Endothelial cell of umbilical vein (primary cell): ENCODE results near the gene MLYCD. TPM values are rescaled to one million over a fixed set of nuclear protein-coding genes. Genes with fewer than 3 reads are reported as not detected.

ENCODE experiments used
- BruUV-seq: library from RNA; stranded (reverse); fragments of 400-500 nt; replicated peaks from 2 replicates; lab custom pipeline; 2021; lab: Mats Ljungman, UMichigan
- CTCF ChIA-PET: fragments of 300-600, 350-600 bp; sonication (Branson Sonifier 250); formaldehyde crosslinking; loops from one replicate; lab custom pipeline; 2021; ENCODE audit warnings: antibody characterized with exemption, inconsistent platforms; lab: Charles Lee
- POLR2A ChIA-PET: fragments of 300-600, 350-600 bp; sonication (Branson Sonifier 250); formaldehyde crosslinking; loops from one replicate; lab custom pipeline; 2021; ENCODE audit warnings: antibody characterized with exemption, inconsistent platforms; lab: Charles Lee
- DNase-seq: peaks from one replicate; pipeline ENCODE4 v3.0.0-alpha.2; 2011; ENCODE audit warnings: low read depth, low spot score
- FAIRE-seq: peaks from 2 replicates; lab custom pipeline; 2011; peaks lifted over from hg19 to GRCh38; lab: Jason Lieb, UNC
- H2AFZ ChIP-seq: 2 replicates; pipeline ENCODE4 v1.6.0; 2012; ENCODE audit warnings: low read depth, low read length, control low read depth, inconsistent platforms
- H3K27ac ChIP-seq: 2 replicates; pipeline ENCODE4 v1.5.1; 2011; ENCODE audit warnings: low read depth, mild to moderate bottlenecking, control low read depth, low read length, moderate library complexity; ENCODE audit not compliant: insufficient read depth
- H3K27me3 ChIP-seq, 2 experiments: 2 replicates each; pipeline versions ENCODE4 v1.6.0 to v1.6.1; 2011; ENCODE audit warnings: low read length in 2 of 2, mixed read lengths in 1 of 2; ENCODE audit not compliant: control insufficient read depth in 2 of 2, insufficient read depth in 2 of 2
- H3K36me3 ChIP-seq, 2 experiments: 2 replicates in 1 of 2; 3 replicates in 1 of 2; pipeline ENCODE4 v1.5.1; 2011; ENCODE audit warnings: low read length in 2 of 2, mild to moderate bottlenecking in 1 of 2, moderate library complexity in 1 of 2; ENCODE audit not compliant: control insufficient read depth in 2 of 2, insufficient read depth in 2 of 2; ENCODE audit errors: extremely low read depth in 1 of 2
- H3K4me1 ChIP-seq: 3 replicates; pipeline ENCODE4 v1.5.1; 2011; ENCODE audit warnings: mild to moderate bottlenecking, low read length; ENCODE audit not compliant: control insufficient read depth, insufficient read depth; ENCODE audit errors: extremely low read depth
- H3K4me2 ChIP-seq: 2 replicates; pipeline ENCODE4 v1.6.1; 2011; ENCODE audit warnings: low read length, control low read depth, mixed read lengths; ENCODE audit not compliant: insufficient read depth
- H3K4me3 ChIP-seq, 3 experiments: fragments of 200-600 bp in 1 of 3; sonication (generic), shearing (Covaris generic) in 1 of 3; replicated peaks in 1 of 3; 2 replicates each; pipeline ENCODE4 v1.5.1; 2011 to 2016; ENCODE audit warnings: control low read depth in 3 of 3, low read length in 3 of 3, mild to moderate bottlenecking in 2 of 3, inconsistent platforms in 1 of 3, low read depth in 1 of 3, moderate library complexity in 1 of 3; ENCODE audit not compliant: insufficient read depth in 1 of 3
- H3K79me2 ChIP-seq: 2 replicates; pipeline ENCODE4 v1.6.0; 2012; ENCODE audit warnings: low read length, inconsistent platforms; ENCODE audit not compliant: control insufficient read depth, insufficient read depth
- H3K9ac ChIP-seq: replicated peaks from 2 replicates; pipeline ENCODE3; 2011; ENCODE audit warnings: low read length, control low read depth; ENCODE audit not compliant: insufficient read depth; ENCODE audit errors: extremely low read depth
- H3K9me1 ChIP-seq: replicated peaks from 3 replicates; pipeline ENCODE4 v1.6.0; 2011; ENCODE audit warnings: mild to moderate bottlenecking, low read length; ENCODE audit not compliant: control insufficient read depth, insufficient read depth; ENCODE audit errors: extremely low read depth
- H3K9me3 ChIP-seq: replicated peaks from 2 replicates; pipeline ENCODE4 v1.5.1; 2012; ENCODE audit warnings: low read length, inconsistent platforms; ENCODE audit not compliant: control insufficient read depth, insufficient read depth
- H4K20me1 ChIP-seq: replicated peaks from 2 replicates; pipeline ENCODE3; 2011; ENCODE audit warnings: mild to moderate bottlenecking, low read length; ENCODE audit not compliant: control insufficient read depth, insufficient read depth; ENCODE audit errors: extremely low read depth
- CTCF ChIP-seq, 2 donors: IDR thresholded peaks; 1 replicate in 1 of 2; 2 replicates in 1 of 2; pipeline ENCODE4 v1.5.1; 2011; ENCODE audit warnings: low read length in 2 of 2, mild to moderate bottlenecking in 2 of 2, moderate library complexity in 2 of 2, control low read depth in 1 of 2, inconsistent platforms in 1 of 2, low read depth in 1 of 2; ENCODE audit not compliant: insufficient read depth in 1 of 2; ENCODE audit errors: extremely low read depth in 1 of 2
- EZH2 ChIP-seq: IDR thresholded peaks from 2 replicates; pipeline ENCODE4 v1.6.1; 2012; ENCODE audit warnings: borderline replicate concordance, low read depth, mild to moderate bottlenecking, moderate library complexity, low read length, inconsistent platforms; ENCODE audit not compliant: severe bottlenecking
- FOS ChIP-seq: IDR thresholded peaks from 2 replicates; pipeline ENCODE4 v1.6.1; 2011; ENCODE audit warnings: mild to moderate bottlenecking, low read length, moderate library complexity, borderline replicate concordance; ENCODE audit not compliant: insufficient read depth
- GATA2 ChIP-seq: IDR thresholded peaks from 2 replicates; pipeline ENCODE4 v1.7.0; 2011; ENCODE audit warnings: low read depth, mild to moderate bottlenecking, moderate library complexity, mixed read lengths, low read length; ENCODE audit not compliant: insufficient read length, insufficient read depth
- JUN ChIP-seq: IDR thresholded peaks from 2 replicates; pipeline ENCODE4 v1.6.1; 2011; ENCODE audit warnings: borderline replicate concordance, low read depth; ENCODE audit not compliant: insufficient read length, insufficient read depth
- MAX ChIP-seq: IDR thresholded peaks from 2 replicates; pipeline ENCODE4 v1.6.1; 2011; ENCODE audit not compliant: insufficient read depth, insufficient read length
- MYC ChIP-seq: IDR thresholded peaks from one replicate; pipeline ENCODE4 v1.6.1; 2011; ENCODE audit warnings: mild to moderate bottlenecking, low read depth, low read length
- POLR2A ChIP-seq: IDR thresholded peaks from 2 replicates; pipeline ENCODE4 v1.6.1; 2012; ENCODE audit warnings: low read depth, mild to moderate bottlenecking, control low read depth, low read length
- POLR2AphosphoS5 ChIP-seq: IDR thresholded peaks from 2 replicates; pipeline ENCODE4 v1.6.1; 2012; ENCODE audit warnings: low read depth, mild to moderate bottlenecking, control low read depth, low read length, moderate library complexity; ENCODE audit not compliant: insufficient read depth
- dilution Hi-C: fragments of 300-500 bp; cut with MboI; formaldehyde crosslinking; loops from one replicate; pipeline ENCODE4 v1.15.0; 2019; ENCODE audit warnings: low sequenced_read_pairs; ENCODE audit not compliant: extremely low pct_ligation_motif_present
- intact Hi-C: fragments of 100-400 bp; cut with micrococcal nuclease; formaldehyde crosslinking; loops from one replicate; pipeline ENCODE4 v1.10.0; 2022
- polyA plus RNA-seq, 4 experiments: library from polyadenylated mRNA; depleted of rRNA in 3 of 4; stranded (reverse) in 3 of 4; unstranded in 1 of 4; fragments of >200 nt; gene quantifications; 2 replicates each; pipeline versions ENCODE4 v1.2.1 to v1.2.3, GENCODE V29; 2011 to 2012; ENCODE audit warnings: missing spikeins in 1 of 4
- total RNA-seq: library from RNA; stranded (reverse); gene quantifications from 2 replicates; pipeline ENCODE4 v1.2.3, GENCODE V29; 2021

The MLYCD gene
- total and polyA plus RNA-seq, 2 donors (not counting 3 experiments of a cell fraction or from before 2014, with no cell fraction given) = 2.0 to 3.4 TPM

GRCh38 chr16:83862661-83863060 lies 36.3 kb upstream of the MLYCD start:
- H4K20me1 ChIP-seq = no peaks in the 10 kb centered on the region
- no peak overlapping the region for H3K4me2 ChIP-seq
- POLR2A ChIA-PET = no interaction called here
- DNase-seq = no peak
- no peaks in the 10 kb centered on the region for H3K9me1 ChIP-seq
- no peaks in the 10 kb centered on the region for H3K4me1 ChIP-seq
- dilution Hi-C loops = no loop called here
- intact Hi-C loops = no loop called here
- H3K9ac ChIP-seq = no peak overlapping the region
- CTCF ChIA-PET = interaction anchor here (2.0 kb wide), 1 partner anchor 36 kb away, joined by 5 read pairs; no protein-coding TSS in a partner anchor
- H3K27me3 ChIP-seq = peaks cover 0 to 4% of the 10 kb centered on the region in 2 experiments
- H3K27ac ChIP-seq = no peak overlapping the region
- no peak for FAIRE-seq
- no peaks in the 10 kb centered on the region for H3K36me3 ChIP-seq
- H3K4me3 ChIP-seq = no peak overlapping the region
- no TSS peak for BruUV-seq
- TF ChIP-seq EZH2 (no peak), MYC (no peak), GATA2 (no peak), MAX (no peak), JUN (no peak), CTCF (IDR thresholded peaks at IDR 0.05; ENCODE audit: extremely low read depth in 1 of 2, insufficient read depth in 1 of 2, low read depth in 1 of 2, low read length in 2 of 2) (no peak), POLR2AphosphoS5 (no peak), POLR2A (no peak), FOS (no peak)
- no peaks in the 10 kb centered on the region for H3K79me2 ChIP-seq
- H3K9me3 ChIP-seq = no peaks in the 10 kb centered on the region
- H2AFZ ChIP-seq = no peak overlapping the region
